MG63 (cell line): ENCODE measurements around the gene SDF4. TPM values are rescaled to one million over a fixed set of nuclear protein-coding genes. Genes with fewer than 3 reads are reported as not detected.

Source experiments
- DNase-seq: peaks from one replicate; pipeline ENCODE4 v3.0.0-alpha.2; 2020
- H3K27me3 ChIP-seq: fragments of 250-450 bp; sonication (Bioruptor Pico); 2 replicates; pipeline ENCODE4 v1.5.1; 2020; ENCODE audit warnings: mild to moderate bottlenecking, moderate library complexity
- H3K36me3 ChIP-seq: fragments of 250-450 bp; sonication (Bioruptor Pico); 2 replicates; pipeline ENCODE4 v1.5.1; 2020; ENCODE audit warnings: mild to moderate bottlenecking, moderate library complexity
- H3K4me3 ChIP-seq: fragments of 250-450 bp; sonication (Bioruptor Pico); 2 replicates; pipeline ENCODE4 v1.5.1; 2020; ENCODE audit warnings: mild to moderate bottlenecking, moderate library complexity
- H3K9me3 ChIP-seq: fragments of 250-450 bp; sonication (Bioruptor Pico); 2 replicates; pipeline ENCODE4 v1.5.1; 2020; ENCODE audit warnings: mild to moderate bottlenecking, moderate library complexity
- total RNA-seq: library from RNA; depleted of rRNA; stranded (reverse); fragments of >200 nt; shearing (Covaris generic); gene quantifications from 2 replicates; pipeline ENCODE4 v1.2.3, GENCODE V29; 2014; ENCODE audit warnings: low replicate concordance; rRNA removed

Gene SDF4
- total RNA-seq, 1 experiment from 2014 or later, result 126 TPM

GRCh38 chr1:1171161-1171545, 60.6 kb downstream of the SDF4 start:
- Histone ChIP-seq H3K4me3 (no peak overlapping the region), H3K9me3 (no peaks in the 10 kb centered on the region), H3K36me3 (no peaks in the 10 kb centered on the region), H3K27me3 (peaks cover 14% of the 10 kb centered on the region)
- DNase-seq, result no peak

- no peak for DNase-seq
- H3K27me3 ChIP-seq, result peaks cover 14% of the 10 kb centered on the region
- no peaks in the 10 kb centered on the region for H3K36me3 ChIP-seq
- H3K4me3 ChIP-seq, result no peak overlapping the region
- H3K9me3 ChIP-seq, result no peaks in the 10 kb centered on the region
Observed at GRCh38 chr1:1170215-1171091, 61.3 kb downstream of the SDF4 start.

GRCh38 chr1:1169429-1170214, 62.2 kb downstream of the SDF4 start:
- DNase-seq, result no peak
- Histone ChIP-seq H3K4me3 (no peak overlapping the region), H3K36me3 (no peaks in the 10 kb centered on the region), H3K27me3 (peaks cover 12% of the 10 kb centered on the region), H3K9me3 (no peaks in the 10 kb centered on the region)

GRCh38 chr1:1168451-1169411, 63.1 kb downstream of the SDF4 start:
- H3K4me3 ChIP-seq, result no peak overlapping the region
- no peaks in the 10 kb centered on the region for H3K9me3 ChIP-seq
- no peaks in the 10 kb centered on the region for H3K36me3 ChIP-seq
- no peak for DNase-seq
- H3K27me3 ChIP-seq, result peaks cover 6% of the 10 kb centered on the region; the same call in 1 of the 2 replicates

GRCh38 chr1:1167841-1168450, 63.9 kb downstream of the SDF4 start:
- Histone ChIP-seq H3K27me3 (no peaks in the 10 kb centered on the region; the same call in 1 of the 2 replicates), H3K4me3 (no peak overlapping the region), H3K9me3 (no peaks in the 10 kb centered on the region), H3K36me3 (no peaks in the 10 kb centered on the region)
- DNase-seq, result no peak

GRCh38 chr1:1167398-1167821, 64.4 kb downstream of the SDF4 start:
- no peaks in the 10 kb centered on the region for H3K9me3 ChIP-seq
- DNase-seq, result no peak
- no peaks in the 10 kb centered on the region for H3K36me3 ChIP-seq
- no peak overlapping the region for H3K4me3 ChIP-seq
- H3K27me3 ChIP-seq, result no peaks in the 10 kb centered on the region; the same call in 1 of the 2 replicates

Other genes starting within 250 kb of the SDF4 start
- gene PERM1, start 249.9 kb downstream of the SDF4 start, total RNA-seq, result 0.13 TPM in 1 of 2 replicates, not detected in the other
- 17.6 and 25.5 TPM in 2 replicates for gene HES4, start 231.9 kb downstream of the SDF4 start, total RNA-seq
- gene ISG15, start 218.5 kb downstream of the SDF4 start, total RNA-seq, result 68.0 and 98.4 TPM in 2 replicates
- 38.0 and 70.2 TPM in 2 replicates for gene AGRN, start 211.9 kb downstream of the SDF4 start, total RNA-seq
- gene RNF223, start 157.7 kb downstream of the SDF4 start, total RNA-seq, result not detected in 2 replicates
- gene C1orf159, start 115.9 kb downstream of the SDF4 start, total RNA-seq, result 7.3 and 18.2 TPM in 2 replicates
- gene TTLL10, start 58.1 kb downstream of the SDF4 start, total RNA-seq, result not detected in 2 replicates
- not detected in 2 replicates for gene TNFRSF18, start 25.4 kb downstream of the SDF4 start, total RNA-seq
- gene TNFRSF4, start 17.8 kb downstream of the SDF4 start, total RNA-seq, result not detected in 2 replicates
- 36.6 and 37.4 TPM in 2 replicates for gene B3GALT6, start 236 bp upstream of the SDF4 start, total RNA-seq
- 0.26 TPM in 1 of 2 replicates, not detected in the other for gene C1QTNF12, start 14.7 kb upstream of the SDF4 start, total RNA-seq
- gene UBE2J2, start 41.9 kb upstream of the SDF4 start, total RNA-seq, result 66.2 and 94.1 TPM in 2 replicates
- gene SCNN1D, start 48.4 kb upstream of the SDF4 start, total RNA-seq, result 0.20 and 2.5 TPM in 2 replicates
- 20.0 and 24.2 TPM in 2 replicates for gene ACAP3, start 75.9 kb upstream of the SDF4 start, total RNA-seq
- gene PUSL1, start 76.6 kb upstream of the SDF4 start, total RNA-seq, result 46.7 and 53.3 TPM in 2 replicates
- 55.9 and 70.5 TPM in 2 replicates for gene INTS11, start 92.7 kb upstream of the SDF4 start, total RNA-seq
- gene CPTP, start 92.8 kb upstream of the SDF4 start, total RNA-seq, result 18.1 and 31.1 TPM in 2 replicates
- not detected in 2 replicates for gene TAS1R3, start 99.3 kb upstream of the SDF4 start, total RNA-seq
- gene DVL1, start 117.4 kb upstream of the SDF4 start, total RNA-seq, result 55.3 and 107 TPM in 2 replicates
- gene MXRA8, start 126.6 kb upstream of the SDF4 start, total RNA-seq, result 259 and 316 TPM in 2 replicates
- 94.2 and 226 TPM in 2 replicates for gene AURKAIP1, start 143.2 kb upstream of the SDF4 start, total RNA-seq
- gene CCNL2, start 167.3 kb upstream of the SDF4 start, total RNA-seq, result 45.1 and 47.9 TPM in 2 replicates
- gene MRPL20, start 175.3 kb upstream of the SDF4 start, total RNA-seq, result 32.0 and 55.2 TPM in 2 replicates
- gene ANKRD65, start 189.3 kb upstream of the SDF4 start, total RNA-seq, result not detected in 2 replicates
- gene VWA1, start 203.7 kb upstream of the SDF4 start, total RNA-seq, result 0.59 and 6.2 TPM in 2 replicates
- gene ATAD3C, start 217.7 kb upstream of the SDF4 start, total RNA-seq, result not detected in 2 replicates
- 26.1 and 36.6 TPM in 2 replicates for gene ATAD3B, start 239.8 kb upstream of the SDF4 start, total RNA-seq